Coronary artery (tissue), 2 donors: ENCODE data around the gene TRIM65.

Source experiments
- DNase-seq: peaks from one replicate; pipeline ENCODE4 v3.0.0-alpha.2; 2017; ENCODE audit warnings: low spot score
- H3K27ac ChIP-seq, 2 donors: fragments of 200-600 bp; sonication (generic); one replicate each; pipeline ENCODE4 v1.5.1; 2016 to 2019
- H3K4me3 ChIP-seq: fragments of 200-600 bp; sonication (generic); 2 replicates; pipeline ENCODE4 v1.5.1; 2016; ENCODE audit warnings: mild to moderate bottlenecking, moderate library complexity
- TF ChIP-seq, protein P1 (sequence below): fragments of 200-600 bp; sonication (generic); IDR thresholded peaks from one replicate; pipeline ENCODE4 v1.5.1; 2019; ENCODE audit warnings: antibody characterized with exemption

The TRIM65 gene

GRCh38 chr17:75901727-75902126 is 5.0 kb upstream of the TRIM65 start:
- DNase-seq = no peak
- TF ChIP-seq, protein P1, sequence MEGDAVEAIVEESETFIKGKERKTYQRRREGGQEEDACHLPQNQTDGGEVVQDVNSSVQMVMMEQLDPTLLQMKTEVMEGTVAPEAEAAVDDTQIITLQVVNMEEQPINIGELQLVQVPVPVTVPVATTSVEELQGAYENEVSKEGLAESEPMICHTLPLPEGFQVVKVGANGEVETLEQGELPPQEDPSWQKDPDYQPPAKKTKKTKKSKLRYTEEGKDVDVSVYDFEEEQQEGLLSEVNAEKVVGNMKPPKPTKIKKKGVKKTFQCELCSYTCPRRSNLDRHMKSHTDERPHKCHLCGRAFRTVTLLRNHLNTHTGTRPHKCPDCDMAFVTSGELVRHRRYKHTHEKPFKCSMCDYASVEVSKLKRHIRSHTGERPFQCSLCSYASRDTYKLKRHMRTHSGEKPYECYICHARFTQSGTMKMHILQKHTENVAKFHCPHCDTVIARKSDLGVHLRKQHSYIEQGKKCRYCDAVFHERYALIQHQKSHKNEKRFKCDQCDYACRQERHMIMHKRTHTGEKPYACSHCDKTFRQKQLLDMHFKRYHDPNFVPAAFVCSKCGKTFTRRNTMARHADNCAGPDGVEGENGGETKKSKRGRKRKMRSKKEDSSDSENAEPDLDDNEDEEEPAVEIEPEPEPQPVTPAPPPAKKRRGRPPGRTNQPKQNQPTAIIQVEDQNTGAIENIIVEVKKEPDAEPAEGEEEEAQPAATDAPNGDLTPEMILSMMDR = no peak
- Histone ChIP-seq H3K4me3 (no peak overlapping the region), H3K27ac (no peak overlapping the region)

DNA sequence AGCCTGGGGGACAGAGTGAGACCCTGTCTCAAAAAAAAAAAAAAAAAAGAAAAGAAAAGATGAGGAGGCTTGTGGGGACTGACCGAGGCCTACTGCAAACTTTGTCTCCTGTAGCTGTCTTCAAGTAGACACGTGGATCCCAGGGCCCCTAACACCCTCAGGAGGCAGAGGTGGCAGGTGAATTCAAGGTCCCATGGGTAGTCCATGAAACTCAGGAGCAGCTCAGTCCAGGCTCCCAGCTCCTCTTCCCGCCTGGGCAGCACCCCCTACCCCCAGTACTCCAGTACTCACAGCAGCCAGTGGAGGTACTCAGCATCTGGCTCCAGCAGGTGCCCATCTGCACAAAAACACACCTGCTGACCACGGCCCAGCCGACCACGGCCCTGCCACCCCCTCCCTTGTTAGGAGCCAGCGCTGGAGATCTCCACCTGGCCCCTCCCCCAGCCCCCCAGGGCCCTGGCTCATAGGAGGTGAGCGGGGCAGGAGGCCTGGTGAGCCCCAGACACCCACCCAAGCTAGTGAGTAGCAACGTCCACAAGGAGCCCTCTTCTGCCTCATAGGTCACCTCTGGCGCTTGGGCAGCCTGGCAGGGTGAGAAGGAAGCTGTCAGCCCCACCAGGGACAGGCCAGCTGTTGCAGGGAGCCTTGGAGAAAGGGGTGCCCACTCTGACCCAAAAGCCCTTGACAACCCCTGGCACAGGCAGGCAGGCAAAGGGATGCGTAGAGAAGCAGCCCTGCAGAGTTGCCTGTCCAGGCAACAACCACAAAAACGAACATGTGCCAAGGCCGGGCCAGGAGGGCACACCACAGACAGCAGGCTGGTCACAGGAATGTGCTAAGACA is 4.2 kb upstream of the TRIM65 start:
- TF ChIP-seq, protein P1 = no peak
- no peak for DNase-seq
- no peak overlapping the region for H3K27ac ChIP-seq
- no peak overlapping the region for H3K4me3 ChIP-seq

- TF ChIP-seq, protein P1 = no peak
- no peak overlapping the region for H3K27ac ChIP-seq
- no peak for DNase-seq
- no peak overlapping the region for H3K4me3 ChIP-seq
Observed at GRCh38 chr17:75899767-75900468, 3.2 kb upstream of the TRIM65 start.

DNA sequence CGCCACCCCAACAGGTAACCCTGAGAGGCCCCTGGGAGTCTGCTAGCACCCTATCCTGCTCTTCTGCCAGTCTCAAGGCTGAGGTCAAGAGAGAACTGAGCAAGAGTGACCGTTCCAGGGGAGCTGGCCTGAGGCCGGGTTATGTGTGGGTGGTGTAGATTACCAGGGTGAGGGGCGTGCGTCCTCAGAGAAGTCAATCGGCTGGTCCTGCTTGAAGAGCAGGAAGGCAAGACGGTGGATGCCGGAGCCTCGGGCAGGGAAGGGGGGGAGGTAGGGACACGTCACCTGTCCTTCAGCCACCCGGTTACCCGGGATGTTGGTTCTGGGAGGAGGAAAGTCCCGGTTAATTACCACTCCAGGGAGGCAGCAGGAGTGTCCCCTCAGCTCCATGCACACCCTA is 2.6 kb upstream of the TRIM65 start:
- Histone ChIP-seq H3K4me3 (no peak overlapping the region), H3K27ac (no peak overlapping the region)
- no peak for DNase-seq
- TF ChIP-seq, protein P1 = no peak

DNA sequence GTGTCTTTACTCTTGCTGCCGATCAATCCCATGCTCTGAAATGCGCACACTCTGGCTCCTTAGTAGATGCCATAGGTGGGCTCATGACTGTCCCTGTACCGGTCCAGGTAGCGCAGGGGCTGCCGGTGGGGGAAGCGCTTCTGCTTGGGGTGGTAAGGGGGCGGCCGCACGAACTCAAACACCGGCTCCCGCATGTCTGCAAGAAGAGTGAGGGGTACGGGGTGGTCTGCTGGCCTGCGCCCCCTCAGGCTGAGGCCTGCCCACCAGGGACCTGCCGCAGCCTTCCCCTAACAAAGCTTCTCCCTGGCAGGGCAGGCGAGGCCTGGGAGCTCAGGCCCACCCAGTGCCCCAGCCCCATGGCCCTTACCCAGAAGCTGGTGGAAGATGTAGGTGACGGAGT is 2.0 kb upstream of the TRIM65 start:
- TF ChIP-seq, protein P1 = no peak
- no peak overlapping the region for H3K4me3 ChIP-seq
- H3K27ac ChIP-seq = no peak overlapping the region
- no peak for DNase-seq

- DNase-seq = no peak
- peak overlapping the region in 1 of 2 donors; percentile 93 for H3K27ac ChIP-seq
- no peak overlapping the region for H3K4me3 ChIP-seq
- TF ChIP-seq, protein P1 = no peak
Observed at GRCh38 chr17:75898065-75898464, 1.3 kb upstream of the TRIM65 start.
